Stimulated activated CD4-positive, alpha-beta T cell treated with anti-CD3 and anti-CD28 coated beads, Interleukin-2, amount 100 ng/mL, for 4 hours (primary cell): Measurements from ENCODE around the gene ZBTB49.
"Not testable (repeated sequence)": the region's sequence is repeated elsewhere in the genome, so short reads cannot be mapped to it uniquely, and the experiment has no call there.

Experiments
- DNase-seq: peaks from one replicate; pipeline ENCODE4 v3.0.0-alpha.2; 2020; ENCODE audit warnings: low read depth

ZBTB49 gene, protein sequence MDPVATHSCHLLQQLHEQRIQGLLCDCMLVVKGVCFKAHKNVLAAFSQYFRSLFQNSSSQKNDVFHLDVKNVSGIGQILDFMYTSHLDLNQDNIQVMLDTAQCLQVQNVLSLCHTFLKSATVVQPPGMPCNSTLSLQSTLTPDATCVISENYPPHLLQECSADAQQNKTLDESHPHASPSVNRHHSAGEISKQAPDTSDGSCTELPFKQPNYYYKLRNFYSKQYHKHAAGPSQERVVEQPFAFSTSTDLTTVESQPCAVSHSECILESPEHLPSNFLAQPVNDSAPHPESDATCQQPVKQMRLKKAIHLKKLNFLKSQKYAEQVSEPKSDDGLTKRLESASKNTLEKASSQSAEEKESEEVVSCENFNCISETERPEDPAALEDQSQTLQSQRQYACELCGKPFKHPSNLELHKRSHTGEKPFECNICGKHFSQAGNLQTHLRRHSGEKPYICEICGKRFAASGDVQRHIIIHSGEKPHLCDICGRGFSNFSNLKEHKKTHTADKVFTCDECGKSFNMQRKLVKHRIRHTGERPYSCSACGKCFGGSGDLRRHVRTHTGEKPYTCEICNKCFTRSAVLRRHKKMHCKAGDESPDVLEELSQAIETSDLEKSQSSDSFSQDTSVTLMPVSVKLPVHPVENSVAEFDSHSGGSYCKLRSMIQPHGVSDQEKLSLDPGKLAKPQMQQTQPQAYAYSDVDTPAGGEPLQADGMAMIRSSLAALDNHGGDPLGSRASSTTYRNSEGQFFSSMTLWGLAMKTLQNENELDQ

DNA sequence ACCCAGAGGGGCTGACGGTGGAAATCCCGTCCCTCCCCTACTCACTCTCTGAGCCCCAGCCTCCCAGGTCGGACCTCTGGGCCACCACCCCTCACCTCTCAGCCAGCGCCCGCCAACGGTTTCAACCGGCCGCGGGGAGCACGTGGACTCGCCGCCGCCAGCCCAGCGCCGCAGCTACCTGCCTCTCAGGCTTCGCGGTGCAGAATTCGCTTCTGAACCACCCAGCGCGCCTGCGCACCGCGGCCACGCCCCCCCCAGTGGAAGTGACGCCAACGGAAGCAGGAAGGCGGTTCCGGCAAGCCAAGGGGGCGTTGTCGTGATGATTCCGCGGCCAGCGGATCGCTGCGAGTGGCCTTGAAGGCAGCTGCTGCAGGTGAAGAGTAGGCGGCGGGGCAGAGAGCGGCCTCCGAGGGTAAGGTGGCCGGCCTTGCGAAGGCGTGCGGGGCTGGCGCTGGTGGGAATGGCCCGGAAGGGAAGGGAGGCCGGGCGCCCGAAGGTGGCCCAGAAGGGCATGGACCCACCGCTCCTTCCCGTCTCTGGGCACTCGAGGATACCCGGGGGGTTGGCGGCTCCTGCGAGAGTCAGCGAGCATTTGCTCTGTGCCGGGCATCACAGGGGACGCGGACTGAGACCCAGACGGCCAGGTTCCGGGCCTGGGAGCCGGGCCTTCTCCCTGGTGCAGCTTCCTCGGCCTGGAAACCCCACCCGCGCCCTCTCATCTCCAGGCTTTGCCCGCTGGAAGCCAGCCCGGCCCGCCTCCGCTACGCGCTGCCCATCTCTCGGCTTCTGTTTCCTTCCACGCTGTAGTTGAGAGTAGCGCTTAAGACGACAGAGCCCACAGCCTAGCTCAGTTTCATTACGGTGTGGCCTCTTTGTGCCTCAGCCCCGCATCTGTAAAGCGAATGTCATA lies at the start of gene ZBTB49, which contains the start of gene LYAR:
Gene ZBTB49, plus strand, starts transcription at position 311 of the 910 bp plus-strand sequence. CDS start 9,695 bp downstream, outside the sequence.
Gene LYAR, minus strand, starts transcription at position 214 of the 910 bp plus-strand sequence. CDS start 6,412 bp downstream, outside the sequence.
- DNase-seq, result peak; percentile 93

DNA sequence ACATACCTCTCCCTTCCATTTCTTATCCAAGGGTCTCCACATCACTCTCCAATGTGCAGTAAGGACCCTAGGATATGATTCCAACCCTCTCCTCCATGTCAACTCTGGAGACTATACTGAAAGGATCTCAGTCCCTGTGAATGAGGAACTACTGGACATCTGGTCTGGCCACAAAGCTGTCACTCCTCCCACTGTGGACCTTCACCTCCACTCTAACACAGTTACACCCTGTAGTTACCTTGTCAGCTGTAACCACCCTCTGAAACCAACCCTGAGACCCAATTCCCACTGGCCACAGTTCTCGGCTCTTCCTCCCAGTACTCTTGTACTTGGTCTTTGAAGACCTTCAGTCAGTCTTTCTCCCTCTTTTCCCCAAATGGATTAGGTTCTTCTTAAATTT lies 44.9 kb upstream of the ZBTB49 start:
- DNase-seq, result no peak

DNA sequence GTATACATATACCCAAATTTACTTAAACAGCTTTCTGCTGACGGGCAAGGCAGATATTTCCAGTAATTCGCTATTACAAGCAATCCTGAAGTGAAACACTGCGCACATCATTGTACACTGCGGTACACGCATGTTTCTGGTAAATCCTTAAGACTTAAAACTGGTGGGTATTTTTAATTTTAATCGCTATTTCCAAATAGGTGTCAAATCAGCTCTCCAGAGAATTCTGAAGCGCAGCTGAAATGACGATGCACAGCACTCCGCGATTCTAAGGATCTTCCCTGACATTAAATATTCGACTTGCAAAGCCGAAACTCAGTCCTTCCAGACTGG lies 42.4 kb upstream of the ZBTB49 start:
- no peak for DNase-seq

GRCh38 chr4:4248029-4248884 lies 41.8 kb upstream of the ZBTB49 start, which contains the start of gene TMEM128:
TMEM128 (minus strand) TSS chr4:4248223; CDS start chr4:4248202, 21 bp downstream.
- peak; percentile 86 for DNase-seq

GRCh38 chr4:4248885-4249203 lies 41.2 kb upstream of the ZBTB49 start:
- no peak for DNase-seq

DNA sequence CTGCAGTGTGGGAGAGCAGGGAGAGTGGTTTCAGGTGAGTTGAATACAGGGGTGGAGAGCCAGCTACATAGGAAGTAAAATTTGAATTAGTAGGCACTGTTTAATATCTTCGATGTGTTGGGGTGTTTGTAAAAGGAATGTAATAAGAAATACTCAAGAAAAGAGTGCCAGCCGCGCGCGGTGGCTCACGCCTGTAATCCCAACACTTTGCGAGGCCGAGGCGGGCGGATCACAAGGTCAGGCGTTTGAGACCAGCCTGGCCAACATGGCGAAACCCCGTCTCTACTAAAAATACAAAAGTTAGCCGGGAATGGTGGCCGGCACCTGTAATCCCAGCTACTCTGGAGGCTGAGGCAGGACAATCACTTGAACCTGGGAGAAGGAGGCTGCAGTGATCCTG lies 40.7 kb upstream of the ZBTB49 start:
- DNase-seq, result not testable (repeated sequence)

DNA sequence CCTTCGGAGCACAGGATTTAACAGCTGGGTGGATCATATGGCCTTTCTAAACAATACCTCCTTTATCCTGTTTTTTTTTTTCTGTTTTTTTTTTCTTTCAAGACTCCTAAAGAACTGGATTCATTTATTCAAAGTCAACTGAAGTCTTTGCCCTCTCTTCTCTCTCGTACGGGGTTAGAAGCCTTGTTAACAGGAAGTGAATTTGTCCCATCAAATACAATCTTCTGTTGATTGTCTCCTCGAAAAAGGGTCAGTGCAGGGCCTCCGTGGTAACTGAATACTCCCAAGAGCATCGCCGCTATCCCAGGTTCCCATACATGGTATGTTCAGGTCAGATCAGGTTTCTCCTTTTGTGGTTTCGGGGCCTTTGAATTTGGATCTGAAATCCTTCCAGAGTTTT lies 40.2 kb upstream of the ZBTB49 start:
- DNase-seq, result no peak

GRCh38 chr4:4254199-4254598 lies 35.9 kb upstream of the ZBTB49 start:
- DNase-seq, result no peak

- no peak for DNase-seq
Observed at GRCh38 chr4:4254666-4255065, 35.4 kb upstream of the ZBTB49 start.

DNA sequence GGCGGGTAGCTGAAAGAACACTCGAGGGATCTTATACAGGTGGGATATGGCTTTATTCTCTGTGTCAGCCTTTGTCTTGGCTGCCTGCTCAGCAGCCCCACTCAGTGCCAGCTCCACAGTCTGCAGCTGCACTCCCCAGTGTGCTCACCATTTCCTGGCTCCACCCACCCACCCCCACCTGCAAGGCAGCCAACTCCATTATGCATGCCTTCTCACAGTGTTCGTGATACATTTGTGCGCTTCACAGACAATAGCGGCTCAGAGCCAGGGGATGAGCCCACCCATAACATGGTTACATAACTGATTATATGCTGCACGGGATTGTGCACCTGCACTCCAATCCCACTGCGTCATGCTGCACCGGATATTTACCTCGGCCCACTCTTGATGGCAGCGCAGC lies 33.3 kb upstream of the ZBTB49 start:
- DNase-seq, result no peak

DNA sequence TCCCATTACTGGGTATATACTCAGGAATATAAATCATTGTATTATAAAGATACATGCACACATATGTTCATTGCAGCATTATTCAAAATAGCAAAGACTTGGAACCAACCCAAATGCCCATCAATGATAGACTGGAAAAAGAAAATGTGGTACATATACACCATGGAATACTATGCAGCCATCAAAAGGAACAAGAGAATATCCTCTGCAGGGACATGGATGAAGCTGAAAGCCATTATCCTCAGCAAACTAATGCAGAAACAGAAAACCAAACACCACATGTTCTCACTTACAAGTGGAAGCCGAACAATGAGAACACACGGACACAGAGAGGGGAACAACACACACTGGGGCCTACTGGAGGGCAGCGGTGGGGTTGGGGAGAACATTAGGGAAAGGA lies 32.3 kb upstream of the ZBTB49 start:
- not testable (repeated sequence) for DNase-seq

GRCh38 chr4:4259484-4260100 lies 30.5 kb upstream of the ZBTB49 start:
- DNase-seq, result no peak

DNA sequence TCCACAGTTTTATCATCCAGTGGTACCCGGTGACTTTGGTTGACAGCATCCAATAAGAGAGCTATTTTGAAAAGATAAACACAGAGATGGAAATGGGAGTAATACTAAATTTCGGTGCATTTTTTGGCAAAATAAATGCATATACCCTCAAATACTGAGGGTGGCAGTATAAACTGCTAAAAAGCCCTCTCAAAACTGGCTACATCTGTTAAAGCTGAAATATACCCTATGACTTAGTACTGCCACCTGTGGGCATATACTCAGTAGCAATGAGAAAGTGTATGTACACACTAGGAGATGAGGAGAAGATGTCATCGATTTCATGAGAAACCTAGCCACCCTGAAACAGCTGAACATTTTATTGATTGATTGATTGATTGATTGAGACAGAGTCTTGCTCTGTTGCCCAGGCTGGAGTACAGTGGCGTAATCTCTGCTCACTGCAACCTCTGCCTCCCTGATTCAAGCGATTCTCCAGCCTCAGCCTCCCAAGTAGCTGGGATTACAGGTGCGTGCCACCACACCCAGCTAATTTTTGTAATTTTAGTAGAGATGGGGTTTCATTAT lies 29.8 kb upstream of the ZBTB49 start:
- DNase-seq, result no peak

DNA sequence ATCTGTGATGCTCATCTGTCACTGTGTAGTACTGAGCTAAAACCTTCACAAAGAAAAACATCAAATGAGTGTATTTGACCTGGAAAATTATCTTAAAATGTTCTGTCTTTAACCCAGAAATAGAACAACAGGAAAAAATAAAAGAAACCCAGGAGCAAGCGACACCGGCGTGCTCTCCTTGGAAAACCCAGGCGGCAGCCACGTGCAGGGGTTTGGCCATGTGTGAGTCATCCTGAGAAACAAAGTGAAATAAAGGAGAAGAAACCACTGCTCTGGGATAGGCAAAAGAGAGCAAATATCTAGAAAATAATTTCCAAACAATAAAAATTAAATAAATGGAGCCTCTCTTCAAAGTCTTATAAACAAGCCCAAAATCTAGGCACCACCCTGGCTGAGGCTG lies 22.1 kb upstream of the ZBTB49 start:
- no peak for DNase-seq

DNA sequence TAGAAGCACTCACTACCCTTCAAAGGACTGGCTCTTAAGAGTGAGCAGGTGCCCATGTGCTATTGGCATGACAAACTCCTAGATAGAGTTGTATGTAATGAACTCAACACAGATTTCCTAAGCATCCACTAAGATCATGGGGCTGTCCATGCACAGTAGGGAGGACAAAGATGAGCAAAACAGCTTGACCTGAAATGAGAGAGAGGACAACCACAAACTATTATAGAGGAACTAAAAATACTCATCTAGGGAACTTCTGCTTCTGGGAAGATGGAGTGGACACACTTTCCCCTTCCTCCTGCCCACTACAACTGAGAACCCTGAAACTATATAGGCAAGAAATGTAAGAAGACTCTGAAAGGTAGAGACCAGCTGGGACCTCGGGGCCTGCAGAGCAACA lies 21.3 kb upstream of the ZBTB49 start:
- DNase-seq, result no peak

DNA sequence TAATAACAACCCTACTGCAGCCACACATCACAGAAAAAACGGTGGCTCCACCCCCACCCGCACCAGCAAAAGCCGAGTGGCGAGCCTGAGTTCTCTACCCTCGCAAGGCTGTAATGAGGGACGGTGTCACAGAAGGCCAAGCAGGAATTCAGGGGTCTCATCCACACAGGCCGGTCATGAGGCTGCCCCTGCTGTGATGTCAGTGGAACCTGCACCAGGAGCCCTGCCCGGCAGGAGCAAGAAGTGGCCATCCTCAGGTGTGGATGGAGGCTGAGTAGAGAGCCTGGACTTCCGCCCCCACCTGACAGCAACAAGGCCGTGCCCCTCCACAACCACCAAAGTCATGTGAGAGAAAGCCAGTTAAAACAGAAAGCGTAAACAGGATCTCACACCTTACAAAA lies 20.7 kb upstream of the ZBTB49 start:
- no peak for DNase-seq

GRCh38 chr4:4269856-4270255 lies 20.2 kb upstream of the ZBTB49 start:
- DNase-seq, result no peak

DNA sequence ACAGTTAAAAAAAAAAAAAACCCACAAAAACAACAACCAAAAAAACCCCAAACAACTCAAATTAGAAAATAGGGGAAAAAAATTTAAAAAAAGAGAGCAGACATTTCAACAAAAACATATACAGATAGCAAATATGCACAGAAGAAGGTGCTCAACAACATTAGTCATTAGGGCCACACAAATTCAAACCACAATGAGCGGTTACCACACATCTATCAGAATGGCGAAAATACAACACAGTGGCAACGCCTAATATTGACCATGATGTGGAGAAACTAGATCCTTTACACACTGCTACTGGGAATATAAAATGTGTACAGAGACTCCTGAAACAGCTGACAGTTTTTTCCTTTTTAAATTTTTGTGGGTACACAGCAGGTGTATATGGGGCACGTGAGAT lies 19.5 kb upstream of the ZBTB49 start:
- no peak for DNase-seq

GRCh38 chr4:4271912-4272311 lies 18.1 kb upstream of the ZBTB49 start:
- no peak for DNase-seq

GRCh38 chr4:4274226-4274625 lies 15.8 kb upstream of the ZBTB49 start:
- no peak for DNase-seq

DNA sequence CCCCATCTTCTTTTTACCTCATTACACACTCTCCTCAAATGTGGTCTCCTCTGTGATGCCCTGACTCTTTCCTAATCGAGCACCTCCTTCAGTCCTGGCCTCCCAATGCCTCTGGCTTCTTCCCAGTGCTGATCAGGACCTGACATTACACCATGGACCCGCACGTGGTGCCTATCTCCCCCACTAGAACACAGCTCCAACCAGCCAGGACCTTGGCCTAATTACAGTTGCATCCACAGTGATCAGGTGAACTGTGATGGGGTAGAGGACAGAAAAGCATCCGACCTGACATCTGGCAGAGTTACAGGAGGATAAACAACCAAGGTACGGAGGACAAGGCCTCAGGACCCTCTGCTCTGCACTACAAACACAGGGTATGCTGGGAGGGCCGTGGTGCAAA lies 12.5 kb upstream of the ZBTB49 start:
- no peak for DNase-seq
